CD4-positive, alpha-beta T cell treated with Interferon gamma for 1 hour (primary cell): ENCODE measurements around the gene CARD9.
"Not testable (repeated sequence)": the region's sequence is repeated elsewhere in the genome, so short reads cannot be mapped to it uniquely, and the experiment has no call there.

Experiments used
- DNase-seq: peaks from one replicate; pipeline ENCODE4 v3.0.0-alpha.2; 2020

CARD9 gene

DNA sequence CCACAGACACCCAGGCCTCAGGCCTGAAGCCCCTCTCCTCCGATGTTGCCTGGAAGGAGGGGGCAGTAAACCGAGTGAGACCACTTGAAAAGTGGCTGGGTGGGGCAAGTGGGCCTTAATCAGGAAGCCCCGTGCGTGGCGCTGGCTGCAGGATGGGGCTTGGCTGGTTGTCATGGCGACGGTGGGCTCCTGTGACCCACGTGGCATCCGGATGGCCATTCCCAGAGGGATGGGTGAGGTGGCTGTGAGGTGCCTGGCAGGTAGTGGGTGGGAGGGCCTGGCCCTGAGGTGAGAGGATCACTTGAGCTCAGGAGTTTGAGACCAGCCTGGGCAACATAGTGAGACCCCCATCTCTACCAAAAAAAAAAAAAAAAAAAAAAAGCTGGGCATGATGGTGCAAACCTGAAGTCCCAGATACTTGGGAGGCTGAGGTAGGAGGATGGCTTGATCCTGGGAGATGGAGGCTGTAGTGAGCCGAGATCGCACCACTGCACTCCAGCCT lies 40.9 kb downstream of the CARD9 start:
- DNase-seq: no peak

DNA sequence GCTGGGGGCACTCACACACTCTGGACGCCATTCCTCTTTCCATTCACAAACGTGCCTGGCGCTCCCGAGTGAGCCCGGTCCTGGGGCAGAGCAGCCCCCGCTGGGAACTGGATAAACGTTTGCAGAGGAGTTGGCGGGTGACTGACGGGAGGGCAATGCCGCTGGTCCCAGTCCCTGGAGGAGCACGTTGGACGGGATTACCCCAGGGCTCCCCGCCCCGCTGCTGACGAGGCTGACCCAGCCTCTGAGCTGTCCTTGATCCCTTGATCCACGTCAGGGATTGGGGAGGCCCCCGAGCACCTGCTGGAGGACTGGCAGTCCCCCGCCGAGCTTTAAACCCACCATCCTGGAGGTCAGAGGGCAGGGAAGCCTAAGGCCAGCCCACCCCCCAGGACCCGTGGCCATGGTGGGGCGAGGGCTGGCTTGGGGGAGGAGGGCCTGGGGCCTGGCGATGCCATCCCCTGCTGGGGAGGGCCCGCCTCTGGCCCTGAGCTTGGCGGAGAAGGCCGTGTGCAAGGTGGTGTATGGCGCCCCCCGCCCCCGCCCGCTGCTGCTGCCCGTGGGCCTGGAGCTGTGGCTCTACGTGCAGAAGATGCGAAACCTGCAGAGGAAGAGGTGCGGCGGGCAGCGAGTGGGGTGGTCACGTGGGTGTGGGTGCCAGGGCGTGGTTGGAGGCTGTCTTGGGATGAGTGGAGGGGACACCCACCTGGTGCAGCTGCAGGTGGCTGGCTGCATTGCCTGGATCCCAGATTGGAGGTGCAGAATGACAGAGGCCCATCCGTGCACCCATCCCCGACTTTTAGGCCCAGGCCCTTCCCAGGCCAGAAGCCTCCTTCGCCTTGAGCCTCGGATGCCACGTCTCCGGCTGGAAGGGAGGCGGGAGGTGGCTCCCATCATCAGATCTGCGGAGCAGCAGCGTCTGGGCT lies 41.6 kb downstream of the CARD9 start:
- DNase-seq: no peak

DNA sequence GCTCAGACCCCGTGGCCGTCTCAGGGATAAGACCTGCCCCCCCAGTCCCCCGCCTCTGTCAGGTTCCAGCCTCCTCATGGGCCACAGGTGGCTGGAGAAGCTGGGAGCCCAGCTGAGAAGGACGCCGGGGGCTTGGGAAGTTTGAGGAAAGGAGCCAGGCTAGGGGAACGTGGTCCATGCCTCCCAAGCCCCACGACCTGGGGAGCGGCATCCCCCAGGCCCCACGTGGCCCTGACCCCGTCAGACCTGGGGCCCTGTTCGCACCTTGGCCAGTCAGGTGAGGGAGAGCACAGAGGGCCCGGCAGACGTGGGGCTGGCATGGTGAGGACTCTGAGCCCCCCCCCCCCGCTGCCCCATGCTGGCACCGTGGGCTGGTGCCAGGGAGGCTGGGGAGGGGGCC lies 42.4 kb downstream of the CARD9 start:
- DNase-seq: no peak

DNA sequence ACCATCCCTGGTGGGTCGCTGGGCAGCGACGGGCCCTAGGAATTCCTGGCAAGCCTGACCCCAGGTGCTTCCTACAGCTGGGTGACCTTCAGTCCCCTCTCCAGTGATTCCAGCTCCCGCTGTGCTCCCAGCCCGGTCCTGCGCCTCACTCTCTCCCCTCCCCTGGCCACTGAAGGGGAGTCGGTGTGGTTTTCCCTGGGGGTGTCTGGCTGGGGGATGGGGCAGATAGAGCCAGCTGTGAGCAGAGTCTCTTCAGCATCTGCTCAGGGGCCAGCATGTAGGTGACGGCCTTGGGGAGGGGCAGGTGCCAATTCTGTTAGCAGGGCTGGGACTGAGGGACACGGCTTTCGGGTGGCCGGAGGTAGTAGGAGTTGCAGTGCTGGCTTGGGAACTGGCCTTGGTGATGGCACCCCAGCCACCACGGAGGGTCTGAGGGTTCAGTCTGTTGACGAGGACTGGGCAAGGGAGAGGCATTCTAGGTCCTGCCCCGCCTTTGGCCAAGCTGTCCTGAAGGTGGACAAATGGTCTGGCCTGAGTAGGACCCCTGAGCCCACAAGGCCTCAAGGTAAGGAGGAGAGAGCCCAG lies 43.0 kb downstream of the CARD9 start:
- no peak for DNase-seq

DNA sequence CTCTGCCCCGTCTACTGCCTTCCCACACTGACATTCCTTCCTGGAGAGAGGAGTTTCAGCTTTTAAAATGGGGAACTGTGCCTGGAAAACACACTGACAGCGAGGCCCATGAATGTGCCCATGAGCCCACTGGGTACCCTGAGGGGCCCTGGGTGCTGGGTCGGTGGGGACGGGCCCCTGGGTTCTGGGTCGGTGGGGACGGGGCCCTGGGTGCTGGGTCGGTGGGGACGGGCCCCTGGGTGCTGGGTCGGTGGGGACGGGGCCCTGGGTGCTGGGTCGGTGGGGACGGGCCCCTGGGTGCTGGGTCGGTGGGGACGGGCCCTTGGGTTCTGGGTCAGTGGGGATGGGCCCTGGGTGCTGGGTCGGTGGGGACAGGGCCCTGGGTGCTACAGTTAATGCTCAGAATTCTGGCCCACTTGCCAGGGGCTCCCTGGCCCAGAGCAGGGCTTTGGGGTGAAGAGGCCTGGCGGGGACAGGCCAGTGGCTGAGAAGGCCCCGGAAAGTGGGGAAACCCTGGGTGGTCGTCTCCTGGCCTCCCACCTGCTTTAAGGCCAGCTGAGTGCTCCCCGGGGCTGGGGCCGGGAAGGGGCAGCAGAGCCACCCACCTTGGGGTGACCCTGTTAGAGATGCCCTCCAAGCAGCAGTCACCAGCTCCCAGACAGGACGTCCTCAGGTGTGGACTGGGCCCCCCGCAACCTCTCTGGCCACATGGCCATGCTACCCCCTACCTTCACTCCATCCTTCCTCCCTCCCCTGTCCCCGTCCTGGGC lies 43.6 kb downstream of the CARD9 start:
- DNase-seq: no peak

DNA sequence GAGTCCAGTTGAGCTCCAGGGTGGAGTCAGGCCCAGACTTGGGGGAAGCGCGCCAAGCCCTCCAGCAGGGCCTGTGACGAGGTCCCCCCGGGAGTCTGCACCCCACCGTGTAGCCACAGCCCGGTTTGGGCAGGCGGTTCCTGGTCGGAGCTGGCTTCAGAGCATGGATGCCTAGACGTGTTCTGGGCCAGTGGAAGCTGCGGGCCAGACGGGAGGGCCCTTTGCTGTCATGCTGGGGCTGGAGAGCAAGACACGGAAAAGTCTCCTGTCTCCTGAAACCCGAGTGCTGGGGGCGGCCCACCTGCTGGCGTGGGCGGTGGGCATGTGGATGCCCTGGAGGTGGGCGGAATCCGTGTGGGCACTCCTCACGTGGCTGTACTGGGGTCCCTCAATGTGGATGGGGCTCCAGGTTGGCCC lies 44.2 kb downstream of the CARD9 start:
- no peak for DNase-seq

DNA sequence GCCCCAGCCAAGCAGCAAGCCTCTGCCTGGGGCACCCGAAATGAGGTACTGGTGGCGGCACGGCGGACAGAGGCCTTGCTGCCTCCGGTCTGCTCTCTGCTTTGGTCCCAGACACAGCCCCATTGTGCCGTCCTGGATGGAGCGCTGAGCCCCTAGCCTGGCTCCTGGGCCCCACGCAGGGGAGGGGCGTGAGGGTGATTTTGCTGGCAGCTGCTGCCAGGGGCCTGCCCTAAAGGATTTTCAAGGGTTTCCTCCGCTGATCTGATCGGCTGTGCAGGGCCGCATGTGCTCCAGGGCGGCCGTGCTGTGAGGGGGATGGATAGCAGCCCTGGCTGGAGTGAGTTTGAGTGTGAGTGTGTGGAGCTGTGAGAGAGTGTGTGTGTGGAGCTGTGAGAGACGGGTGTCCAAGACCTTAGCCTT lies 44.8 kb downstream of the CARD9 start:
- DNase-seq: no peak

DNA sequence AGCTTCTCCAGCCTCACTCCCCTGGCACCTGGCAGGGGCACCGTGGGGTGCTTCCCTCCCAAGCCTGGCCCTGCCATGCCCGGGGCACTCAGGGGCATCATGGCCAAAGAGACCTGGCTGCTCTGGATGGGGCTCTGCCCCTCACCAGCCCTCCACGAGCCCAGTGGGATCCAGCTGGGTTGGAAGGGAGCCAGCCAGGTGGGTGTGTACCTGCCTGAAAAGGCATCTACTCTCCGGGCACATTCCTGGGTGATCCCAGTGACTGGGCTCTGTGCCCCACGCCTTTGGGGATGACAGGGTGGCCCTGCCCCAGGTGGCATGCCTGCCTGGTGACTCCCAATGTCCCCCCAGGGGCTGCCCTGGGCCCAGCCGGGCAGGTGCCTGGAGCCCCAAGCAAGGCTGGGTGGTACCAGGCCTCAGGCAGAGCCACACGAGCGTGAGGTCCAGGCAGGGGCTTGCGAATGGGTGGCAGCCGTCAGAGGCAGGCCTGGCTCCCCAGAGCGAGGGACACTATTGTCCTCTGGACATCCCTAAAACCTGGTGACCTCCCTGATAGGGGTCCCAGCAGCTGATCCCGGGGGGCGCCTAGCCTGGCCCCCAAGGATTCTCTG lies 45.4 kb downstream of the CARD9 start:
- DNase-seq: no peak

DNA sequence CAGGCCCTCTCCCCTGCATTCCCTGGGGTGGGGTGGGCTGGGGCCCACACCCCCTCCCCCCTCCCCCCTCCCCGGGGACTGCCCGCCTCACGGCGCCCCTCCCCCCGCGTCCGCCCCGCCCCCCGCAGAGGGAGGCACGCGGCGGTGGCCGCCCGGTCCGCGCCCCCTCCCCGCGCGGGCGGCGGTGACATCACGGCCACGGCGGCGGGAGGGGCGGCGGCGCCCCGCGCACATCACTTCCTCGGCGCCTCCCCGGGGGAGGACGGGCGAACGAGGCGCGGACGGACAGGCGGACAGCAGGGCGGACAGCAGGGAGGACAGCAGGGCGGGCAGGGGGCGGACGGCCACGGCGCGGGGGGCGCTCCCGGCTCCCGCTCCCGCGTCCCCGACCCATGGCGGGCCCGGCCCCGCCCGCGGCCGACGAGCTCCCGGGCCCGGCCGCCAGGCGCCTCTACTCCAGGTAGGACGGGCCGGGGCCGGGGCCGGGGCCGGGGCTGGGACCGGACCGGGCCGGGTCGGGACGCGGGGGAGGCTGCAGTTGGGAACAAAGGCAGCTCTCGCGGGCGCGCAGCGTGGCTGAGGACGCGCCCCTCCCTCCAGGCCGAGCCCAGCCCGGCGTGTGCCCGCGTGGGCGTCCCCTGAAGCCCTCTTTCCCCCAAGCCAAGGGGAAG lies 46.0 kb downstream of the CARD9 start, which contains the start of gene GPSM1:
Gene GPSM1, plus strand, starts transcription at position 236 of the 671 bp plus-strand sequence. Its CDS starts 157 bp downstream, at position 393.
- peak; percentile 45 for DNase-seq

DNA sequence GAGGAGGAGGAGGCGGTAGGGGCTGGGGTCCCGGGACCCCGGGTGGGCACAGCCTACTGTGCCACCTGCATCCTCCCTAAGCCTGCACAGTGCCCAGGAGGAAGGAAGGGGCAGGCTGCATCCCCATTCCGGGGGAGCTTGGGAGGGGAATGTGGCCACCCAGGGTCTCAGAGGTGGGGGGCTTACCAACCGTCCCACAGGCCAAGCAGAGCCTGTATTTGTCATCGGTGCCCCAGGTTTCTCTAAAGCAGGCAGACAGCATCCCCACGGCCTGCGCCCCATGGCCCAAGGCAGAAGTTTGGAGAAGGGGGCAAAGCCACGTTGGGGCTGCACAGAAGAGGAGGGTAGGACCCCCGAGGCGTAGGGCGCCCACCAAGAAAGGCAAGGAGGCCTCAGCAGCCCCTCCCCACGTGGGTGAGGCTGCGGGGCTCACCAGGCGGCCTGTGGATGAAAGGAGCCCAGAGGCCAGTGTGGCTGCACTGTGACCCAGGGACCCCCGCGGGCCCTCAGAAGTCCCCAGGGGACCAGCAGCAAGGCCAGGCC lies 46.6 kb downstream of the CARD9 start:
- DNase-seq: no peak

DNA sequence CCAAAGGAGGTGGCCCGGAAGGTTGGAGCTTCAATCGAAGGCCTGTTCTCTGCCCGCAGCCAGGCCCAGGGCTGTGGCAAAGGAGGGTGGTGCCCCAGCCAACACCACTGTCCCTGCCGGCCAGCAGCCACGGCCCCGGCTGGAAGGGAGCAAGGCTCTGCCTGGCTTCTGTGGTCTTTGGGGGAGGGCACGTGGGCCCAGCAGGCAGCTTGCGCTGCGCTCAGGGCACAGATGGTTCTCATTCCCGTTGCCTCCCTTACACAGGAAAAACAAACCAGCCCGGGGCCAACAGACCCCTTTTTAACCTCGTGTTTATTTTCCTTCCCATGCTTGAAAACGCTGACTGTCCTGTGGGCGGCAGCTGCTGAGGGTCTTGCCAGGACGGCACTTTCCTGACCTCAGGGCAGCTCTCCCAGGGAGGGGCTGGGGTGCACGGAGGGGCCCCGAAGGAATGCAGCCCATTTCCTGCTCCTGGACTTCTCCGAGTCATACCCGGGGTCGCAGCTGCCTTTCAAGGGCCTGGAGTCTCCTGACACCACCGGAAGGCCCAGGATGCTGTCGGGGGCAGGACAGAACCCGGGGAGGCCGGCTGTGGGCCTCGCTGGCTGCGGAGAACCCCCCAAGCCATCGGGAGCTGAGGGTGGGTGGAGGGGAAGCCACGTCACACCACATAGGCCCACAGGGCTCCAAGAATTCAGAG lies 47.3 kb downstream of the CARD9 start:
- DNase-seq: no peak

DNA sequence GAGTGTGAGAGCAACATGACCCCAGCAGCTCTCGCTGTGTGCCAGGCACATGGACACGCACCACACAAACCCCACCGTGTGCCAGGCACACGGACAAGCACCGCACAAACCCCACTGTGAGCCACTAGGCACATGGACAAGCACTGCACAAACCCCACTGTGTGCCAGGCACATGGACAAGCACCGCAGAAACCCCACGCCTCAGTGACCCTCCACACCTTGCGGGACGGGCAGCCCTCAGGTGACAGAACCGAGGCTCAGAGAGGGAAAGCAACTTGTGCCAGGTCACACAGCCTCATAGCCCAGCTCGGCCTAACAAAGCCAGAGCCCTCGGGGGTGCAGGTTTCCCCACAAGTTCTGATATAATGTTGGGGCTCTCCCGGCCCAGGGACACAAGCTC lies 48.1 kb downstream of the CARD9 start:
- DNase-seq: no peak

DNA sequence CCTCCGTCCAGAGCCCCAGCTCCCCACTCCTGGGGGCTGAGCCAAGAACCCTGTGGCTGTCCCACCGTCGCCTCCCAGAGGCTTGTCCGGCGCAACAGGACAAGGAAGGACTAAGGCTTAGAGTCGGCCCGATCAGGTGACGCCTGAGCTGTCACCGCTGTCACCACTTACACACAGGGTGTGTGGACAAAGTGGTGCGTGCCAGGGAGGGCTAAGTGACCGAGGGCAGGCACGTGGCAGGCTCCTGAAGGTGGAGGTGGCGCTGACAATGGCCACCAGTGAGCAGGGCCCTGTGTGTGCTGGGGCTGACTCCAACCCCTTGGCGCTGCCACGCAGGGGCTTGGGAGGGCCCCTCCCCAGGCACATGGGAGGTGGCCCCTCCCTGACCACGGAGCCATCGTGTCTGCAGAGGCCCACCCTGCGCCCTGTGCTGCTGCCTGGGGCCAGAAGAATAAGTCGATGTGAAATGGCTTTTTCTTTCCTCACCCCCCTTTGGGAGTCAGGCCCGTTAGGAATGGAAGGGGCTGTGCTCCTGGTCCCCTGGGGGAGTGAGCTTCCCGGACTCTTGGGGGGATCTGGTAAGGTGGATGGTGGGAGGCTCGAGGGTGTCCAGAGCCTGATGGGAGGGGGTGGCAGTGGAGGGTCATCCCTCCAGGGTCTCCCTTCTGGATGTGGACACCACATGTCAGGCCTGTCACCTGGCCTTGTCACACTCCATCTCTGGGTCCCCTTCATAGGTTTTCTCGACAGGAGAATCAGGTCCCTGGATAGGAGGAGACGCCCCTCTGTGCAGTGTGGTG lies 48.8 kb downstream of the CARD9 start:
- no peak for DNase-seq

DNA sequence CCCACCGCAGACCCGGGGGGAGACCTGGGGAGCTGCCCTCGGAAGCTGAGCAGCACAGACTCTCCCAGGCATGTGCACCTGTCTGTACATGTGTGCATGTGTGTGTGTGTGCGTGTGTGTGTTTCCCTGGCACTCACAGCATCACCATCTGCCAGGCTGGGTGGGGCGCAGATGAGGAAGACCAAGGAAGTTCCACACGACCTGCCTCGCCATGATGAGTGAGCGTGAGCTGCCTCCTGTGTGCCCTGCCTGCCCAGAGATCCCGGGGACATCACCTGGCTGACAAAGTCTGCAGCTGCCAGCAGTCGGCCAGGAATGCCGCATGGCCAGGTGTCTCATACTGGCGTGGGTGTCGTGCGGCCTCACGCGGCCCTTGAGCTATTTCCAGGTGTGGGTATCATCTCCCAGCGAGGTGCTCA lies 50.1 kb downstream of the CARD9 start:
- DNase-seq: no peak

DNA sequence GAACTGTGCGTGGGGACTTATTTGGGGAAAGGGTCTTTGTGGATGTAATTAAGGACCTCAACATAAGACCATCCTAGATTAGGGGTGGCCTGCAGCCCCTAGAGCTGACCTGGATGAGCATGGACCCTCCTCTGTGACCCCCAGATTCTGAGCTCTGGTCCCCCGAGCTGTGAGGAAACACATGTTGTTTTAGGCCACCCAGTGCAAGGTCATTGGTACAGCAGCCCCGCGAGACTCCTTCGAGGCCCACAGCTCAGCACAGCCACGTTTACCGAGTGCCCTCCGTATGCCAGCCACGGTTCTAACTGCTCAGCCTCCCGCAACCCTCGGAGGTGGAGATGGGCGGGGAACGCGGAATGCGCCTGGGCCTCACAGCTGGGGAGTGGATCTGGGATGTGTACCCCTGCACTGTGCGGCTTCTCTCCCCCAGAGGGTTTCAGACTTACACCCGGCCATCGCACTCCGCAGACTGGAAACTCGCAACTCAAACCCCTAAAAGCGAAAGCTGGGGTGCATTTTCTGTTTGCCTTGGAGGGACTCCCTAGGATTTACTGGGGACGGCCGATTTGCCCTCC lies 50.6 kb downstream of the CARD9 start:
- DNase-seq: no peak

DNA sequence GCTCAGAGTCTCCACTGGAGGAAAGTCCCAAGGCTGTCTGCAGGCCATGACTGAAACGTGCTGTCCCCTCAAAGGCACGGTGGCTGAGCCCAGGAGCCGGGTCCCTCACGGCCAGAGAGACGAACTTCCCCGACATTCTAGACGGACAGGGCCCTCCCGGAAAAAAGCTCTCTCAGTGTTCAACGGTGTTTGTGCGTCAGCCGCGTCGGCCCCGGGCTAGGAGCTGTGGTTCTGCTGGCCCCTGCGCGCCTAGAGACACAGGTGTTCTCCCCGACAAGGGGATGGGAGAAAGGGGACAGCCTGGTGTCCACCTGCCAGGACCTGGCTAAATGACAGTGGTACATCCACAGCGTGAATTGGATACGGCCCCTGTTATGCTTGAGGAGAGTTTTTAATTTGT lies 51.9 kb downstream of the CARD9 start:
- DNase-seq: no peak

DNA sequence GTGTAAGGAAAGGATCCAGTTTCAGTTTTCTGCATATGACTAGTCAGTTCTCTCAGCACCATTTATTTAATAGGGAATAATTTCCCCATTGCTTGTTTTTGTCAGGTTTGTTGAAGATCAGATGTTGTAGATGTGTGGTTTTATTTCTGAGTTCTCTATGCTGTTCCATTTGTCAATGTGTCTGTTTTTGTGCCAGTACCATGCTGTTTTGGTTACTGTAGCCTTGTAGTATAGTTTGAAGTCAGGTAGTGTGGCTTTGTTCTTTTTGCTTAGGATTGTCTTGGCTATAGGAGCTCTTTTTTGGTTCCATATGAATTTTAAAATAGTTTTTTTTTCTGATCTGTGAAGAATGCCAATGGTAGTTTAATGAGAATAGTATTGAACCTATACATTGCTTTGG lies 52.5 kb downstream of the CARD9 start:
- not testable (repeated sequence) for DNase-seq

DNA sequence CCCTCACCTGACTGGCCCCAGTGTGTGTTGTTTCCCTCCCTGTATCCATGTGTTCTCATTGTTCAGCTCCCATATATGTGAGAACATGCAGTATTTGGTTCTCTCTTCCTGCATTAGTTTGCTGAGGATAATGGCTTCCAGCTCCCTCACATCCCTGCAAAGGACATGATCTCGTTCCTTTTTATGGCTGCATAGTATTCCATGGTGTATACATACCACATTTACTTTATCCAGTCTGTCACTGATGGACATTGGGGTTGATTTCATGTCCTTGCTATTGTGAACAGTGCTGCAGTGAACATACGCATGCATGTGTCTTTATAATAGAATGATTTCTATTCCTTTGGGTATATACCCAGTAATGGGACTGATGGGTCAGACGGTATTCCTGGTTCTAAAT lies 53.5 kb downstream of the CARD9 start:
- not testable (repeated sequence) for DNase-seq

DNA sequence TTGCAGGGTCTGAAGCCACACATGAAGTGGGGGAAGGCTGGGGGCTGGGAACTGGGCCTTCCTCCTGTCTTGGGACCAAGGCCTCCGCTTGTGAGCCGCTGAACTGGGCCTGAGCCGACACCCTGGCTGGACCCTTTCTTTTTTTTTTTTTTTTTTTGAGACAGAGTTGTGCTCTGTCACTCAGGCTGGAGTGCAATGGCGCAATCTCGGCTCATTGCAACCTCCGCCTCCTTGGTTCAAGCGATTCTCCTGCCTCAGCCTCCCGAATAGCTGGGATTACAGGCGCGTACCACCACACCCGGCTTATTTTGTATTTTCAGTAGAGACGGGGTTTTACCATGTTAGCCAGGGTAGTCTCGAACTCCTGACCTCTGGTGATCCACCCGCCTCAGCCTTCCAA lies 54.2 kb downstream of the CARD9 start:
- DNase-seq: not testable (repeated sequence)

DNA sequence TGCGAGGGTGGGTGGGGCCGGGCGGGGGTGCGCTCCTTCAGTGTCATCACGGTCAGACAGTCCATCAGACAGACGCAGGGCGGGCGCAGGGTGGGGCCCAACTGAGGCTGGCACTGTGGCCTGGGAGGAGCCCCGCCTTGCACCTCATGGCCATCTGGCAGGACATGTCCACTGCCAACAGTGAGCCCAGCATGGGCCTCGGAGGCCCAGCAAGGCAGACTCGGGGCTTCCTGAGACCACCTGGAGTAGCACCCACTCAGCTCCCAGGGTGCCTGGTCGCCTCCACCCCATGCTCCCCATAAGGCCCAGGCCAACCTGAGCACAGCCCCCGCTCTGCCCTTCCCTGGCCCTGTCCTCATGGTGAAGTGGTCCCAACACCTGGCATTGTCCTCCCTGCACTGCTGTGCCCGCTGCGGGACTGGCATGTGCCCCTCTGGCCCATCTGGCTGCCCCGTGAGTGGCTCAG lies 54.7 kb downstream of the CARD9 start:
- no peak for DNase-seq
